ENCODE results near the gene RNFT2.

DNA sequence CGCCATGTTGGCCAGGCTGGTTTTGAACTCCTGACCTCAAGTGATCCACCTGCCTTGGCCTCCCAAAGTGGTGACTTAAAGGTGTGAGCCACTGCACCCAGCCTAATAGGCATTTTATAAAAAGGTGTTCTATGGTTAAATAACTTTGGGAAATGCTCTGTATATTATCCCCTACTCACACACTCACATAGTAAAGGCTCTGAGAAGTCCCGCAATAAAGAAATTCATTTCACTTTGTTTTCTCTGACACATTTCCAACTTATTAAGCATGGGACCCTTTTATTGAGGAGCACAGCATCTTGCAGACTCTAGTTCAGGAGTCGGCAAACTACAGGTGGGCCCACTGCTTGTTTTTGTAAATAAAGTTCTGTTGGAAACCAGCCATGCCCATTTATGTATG is 63.9 kb downstream of the RNFT2 start:
- TF ChIP-seq EZH2 (IDR thresholded peaks at IDR 0.05; ENCODE audit: low read length): no peak
- TF ChIP-seq, protein P1, sequence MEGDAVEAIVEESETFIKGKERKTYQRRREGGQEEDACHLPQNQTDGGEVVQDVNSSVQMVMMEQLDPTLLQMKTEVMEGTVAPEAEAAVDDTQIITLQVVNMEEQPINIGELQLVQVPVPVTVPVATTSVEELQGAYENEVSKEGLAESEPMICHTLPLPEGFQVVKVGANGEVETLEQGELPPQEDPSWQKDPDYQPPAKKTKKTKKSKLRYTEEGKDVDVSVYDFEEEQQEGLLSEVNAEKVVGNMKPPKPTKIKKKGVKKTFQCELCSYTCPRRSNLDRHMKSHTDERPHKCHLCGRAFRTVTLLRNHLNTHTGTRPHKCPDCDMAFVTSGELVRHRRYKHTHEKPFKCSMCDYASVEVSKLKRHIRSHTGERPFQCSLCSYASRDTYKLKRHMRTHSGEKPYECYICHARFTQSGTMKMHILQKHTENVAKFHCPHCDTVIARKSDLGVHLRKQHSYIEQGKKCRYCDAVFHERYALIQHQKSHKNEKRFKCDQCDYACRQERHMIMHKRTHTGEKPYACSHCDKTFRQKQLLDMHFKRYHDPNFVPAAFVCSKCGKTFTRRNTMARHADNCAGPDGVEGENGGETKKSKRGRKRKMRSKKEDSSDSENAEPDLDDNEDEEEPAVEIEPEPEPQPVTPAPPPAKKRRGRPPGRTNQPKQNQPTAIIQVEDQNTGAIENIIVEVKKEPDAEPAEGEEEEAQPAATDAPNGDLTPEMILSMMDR (optimal IDR thresholded peaks at IDR 0.05 in 1 of 3, IDR thresholded peaks at IDR 0.05 in 1 of 3, conservative IDR thresholded peaks at IDR 0.05 in 1 of 3; ENCODE audit: extremely low read depth in 1 of 3, insufficient read depth in 2 of 3, low read length in 3 of 3): no peak

Measured in keratinocyte (primary cell).